CD14-positive monocyte (primary cell): ENCODE results near the gene SPAG16. TPM values are rescaled to one million over a fixed set of nuclear protein-coding genes. Genes with fewer than 3 reads are reported as not detected.

Experiments used
- DNase-seq, 3 donors: peaks; one replicate each; pipeline ENCODE4 v3.0.0-alpha.2; 2011 to 2022
- H2AFZ ChIP-seq: 2 replicates; pipeline ENCODE4 v1.6.0; 2012; ENCODE audit warnings: mild to moderate bottlenecking, low read depth, low read length, inconsistent platforms; ENCODE audit not compliant: insufficient read depth, poor library complexity, severe bottlenecking
- H3K27ac ChIP-seq, 2 donors: 1 replicate in 1 of 2; 2 replicates in 1 of 2; pipeline ENCODE4 v1.5.1; 2012 to 2013; ENCODE audit warnings: low read length in 2 of 2, control low read depth in 1 of 2, inconsistent platforms in 1 of 2, low read depth in 1 of 2, mild to moderate bottlenecking in 1 of 2
- H3K27me3 ChIP-seq, 2 donors: one replicate each; pipeline versions ENCODE4 v1.6.0 to v1.6.1; 2011 to 2013; ENCODE audit warnings: low read length in 2 of 2; ENCODE audit not compliant: control insufficient read depth in 2 of 2, insufficient read depth in 2 of 2
- H3K36me3 ChIP-seq, 2 donors: replicated peaks in 1 of 2; 1 replicate in 1 of 2; 2 replicates in 1 of 2; pipeline versions ENCODE4 v1.5.1 to v1.6.1; 2012 to 2013; ENCODE audit warnings: low read length in 2 of 2, control low read depth in 1 of 2, inconsistent platforms in 1 of 2, mild to moderate bottlenecking in 1 of 2; ENCODE audit not compliant: insufficient read depth in 2 of 2, control insufficient read depth in 1 of 2
- H3K4me1 ChIP-seq, 2 donors: 1 replicate in 1 of 2; 2 replicates in 1 of 2; pipeline versions ENCODE4 v1.5.1 to v1.6.1; 2012 to 2013; ENCODE audit warnings: low read length in 2 of 2, control low read depth in 1 of 2, inconsistent platforms in 1 of 2, mild to moderate bottlenecking in 1 of 2, moderate library complexity in 1 of 2; ENCODE audit not compliant: insufficient read depth in 2 of 2, control insufficient read depth in 1 of 2
- H3K4me2 ChIP-seq: replicated peaks from 2 replicates; pipeline ENCODE3; 2012; ENCODE audit warnings: low read length, moderate library complexity, mild to moderate bottlenecking; ENCODE audit not compliant: poor library complexity, severe bottlenecking; ENCODE audit errors: extremely low read depth
- H3K4me3 ChIP-seq, 3 experiments: fragments of 200-600 bp in 1 of 3; sonication (generic) in 1 of 3; replicated peaks in 1 of 3; 1 replicate in 2 of 3; 2 replicates in 1 of 3; pipeline ENCODE4 v1.5.1; 2011 to 2013; ENCODE audit warnings: low read length in 3 of 3, mild to moderate bottlenecking in 3 of 3, control low read depth in 2 of 3, low read depth in 2 of 3, inconsistent platforms in 1 of 3, moderate library complexity in 1 of 3
- H3K79me2 ChIP-seq: 2 replicates; pipeline ENCODE4 v1.6.0; 2012; ENCODE audit warnings: mild to moderate bottlenecking, control low read depth, inconsistent platforms, low read length, moderate library complexity; ENCODE audit not compliant: insufficient read depth
- H3K9ac ChIP-seq: 2 replicates; pipeline ENCODE4 v1.6.0; 2017; ENCODE audit warnings: low read length, mild to moderate bottlenecking; ENCODE audit not compliant: insufficient read depth, poor library complexity, severe bottlenecking
- H3K9me3 ChIP-seq, 2 donors: replicated peaks in 1 of 2; 1 replicate in 1 of 2; 2 replicates in 1 of 2; pipeline versions ENCODE4 v1.5.1 to v1.6.1; 2012 to 2013; ENCODE audit warnings: low read length in 2 of 2, control low read depth in 1 of 2; ENCODE audit not compliant: control insufficient read depth in 1 of 2, insufficient read depth in 1 of 2
- H4K20me1 ChIP-seq: 2 replicates; pipeline ENCODE4 v1.6.0; 2012; ENCODE audit warnings: mild to moderate bottlenecking, low read length, control low read depth, moderate library complexity; ENCODE audit not compliant: insufficient read depth
- H3K27ac Mint-ChIP-seq, 7 donors: one replicate each; pipeline ENCODE4 v1.8.0; 2020; ENCODE audit warnings: mild to moderate bottlenecking in 7 of 7, mixed read lengths in 7 of 7, moderate library complexity in 6 of 7, inconsistent platforms in 2 of 7
- H3K27me3 Mint-ChIP-seq, 3 donors: one replicate each; pipeline ENCODE4 v1.8.0; 2021 to 2022; ENCODE audit warnings: low read depth in 3 of 3, mild to moderate bottlenecking in 3 of 3, mixed read lengths in 3 of 3, moderate library complexity in 3 of 3, inconsistent platforms in 1 of 3
- H3K36me3 Mint-ChIP-seq, 2 donors: one replicate each; pipeline ENCODE4 v1.8.0; 2020; ENCODE audit warnings: mixed read lengths in 2 of 2, inconsistent platforms in 1 of 2, mild to moderate bottlenecking in 1 of 2
- H3K4me1 Mint-ChIP-seq: one replicate; pipeline ENCODE4 v1.8.0; 2020; ENCODE audit warnings: mild to moderate bottlenecking, mixed read lengths
- H3K4me3 Mint-ChIP-seq, 2 donors: one replicate each; pipeline ENCODE4 v1.8.0; 2020; ENCODE audit warnings: mild to moderate bottlenecking in 2 of 2, mixed read lengths in 2 of 2, moderate library complexity in 1 of 2
- H3K9me3 Mint-ChIP-seq, 7 donors: one replicate each; pipeline ENCODE4 v1.8.0; 2020 to 2022; ENCODE audit warnings: mixed read lengths in 7 of 7, mild to moderate bottlenecking in 6 of 7, moderate library complexity in 6 of 7, inconsistent platforms in 2 of 7
- WGBS: methylation state at CpG from one replicate; pipeline ENCODE4 v1.1.5; 2013; ENCODE audit warnings: missing lambda C conversion rate; ENCODE audit not compliant: insufficient coverage; 5-methylcytosine and 5-hydroxymethylcytosine counted together
- intact Hi-C, 2 donors: fragments of 100-400 bp; cut with micrococcal nuclease; formaldehyde crosslinking; loops; one replicate each; pipeline versions ENCODE4 v1.15.0 to v1.15.1; 2023
- polyA plus RNA-seq, 3 donors: library from polyadenylated mRNA; depleted of rRNA in 1 of 3; unstranded in 2 of 3; stranded (reverse) in 1 of 3; fragments of 300-500 nt in 2 of 3; fragments of >200 nt in 1 of 3; fragmentation: Illumina TruSeq in 2 of 3; gene quantifications; 1 replicate in 2 of 3; 2 replicates in 1 of 3; pipeline ENCODE4 v1.2.3, GENCODE V29; 2012 to 2021
- TF ChIP-seq, protein P1 (sequence below): fragments of 200-600 bp; IDR thresholded peaks from one replicate; pipeline ENCODE4 v1.8.0; 2022; ENCODE audit warnings: antibody characterized with exemption, mild to moderate bottlenecking

Gene SPAG16
- polyA plus RNA-seq, 3 donors, result 0.12 to 0.30 TPM; not detected in 1

DNA sequence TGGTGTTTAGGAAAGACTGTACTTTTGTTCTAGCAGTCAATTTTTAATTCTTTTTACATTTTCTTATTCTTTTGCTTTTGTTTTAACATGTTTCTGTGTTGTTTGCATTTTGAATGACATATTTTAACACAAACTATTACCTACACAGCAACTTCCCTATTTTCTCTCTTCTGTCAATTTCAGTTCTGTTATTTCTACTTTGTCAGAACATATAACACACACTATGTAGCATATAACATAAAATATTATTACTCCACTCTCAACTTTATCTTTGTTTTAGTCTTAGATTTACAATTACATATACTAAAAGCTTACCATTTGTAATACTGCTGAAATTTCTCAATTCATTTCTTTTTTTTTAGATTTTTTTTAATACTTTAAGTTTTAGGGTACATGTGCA, 753.9 kb downstream of the SPAG16 start:
- Mint-ChIP-seq H3K9me3 (peaks cover 5 to 17% (median 9%) of the 10 kb centered on the region in 7 donors), H3K27me3 (no peaks in the 10 kb centered on the region), H3K4me3 (no peak overlapping the region), H3K36me3 (no peaks in the 10 kb centered on the region), H3K27ac (no peak overlapping the region), H3K4me1 (no peaks in the 10 kb centered on the region)
- Histone ChIP-seq H2AFZ (no peak overlapping the region), H3K36me3 (no peaks in the 10 kb centered on the region), H3K27ac (no peak overlapping the region), H4K20me1 (no peaks in the 10 kb centered on the region), H3K4me1 (no peaks in the 10 kb centered on the region), H3K4me2 (no peak overlapping the region), H3K27me3 (no peaks in the 10 kb centered on the region), H3K79me2 (no peaks in the 10 kb centered on the region), H3K9ac (no peak overlapping the region), H3K9me3 (peaks cover 11 to 21% of the 10 kb centered on the region in 2 donors), H3K4me3 (no peak overlapping the region)
- intact Hi-C loops, result no loop called here
- TF ChIP-seq, protein P1, sequence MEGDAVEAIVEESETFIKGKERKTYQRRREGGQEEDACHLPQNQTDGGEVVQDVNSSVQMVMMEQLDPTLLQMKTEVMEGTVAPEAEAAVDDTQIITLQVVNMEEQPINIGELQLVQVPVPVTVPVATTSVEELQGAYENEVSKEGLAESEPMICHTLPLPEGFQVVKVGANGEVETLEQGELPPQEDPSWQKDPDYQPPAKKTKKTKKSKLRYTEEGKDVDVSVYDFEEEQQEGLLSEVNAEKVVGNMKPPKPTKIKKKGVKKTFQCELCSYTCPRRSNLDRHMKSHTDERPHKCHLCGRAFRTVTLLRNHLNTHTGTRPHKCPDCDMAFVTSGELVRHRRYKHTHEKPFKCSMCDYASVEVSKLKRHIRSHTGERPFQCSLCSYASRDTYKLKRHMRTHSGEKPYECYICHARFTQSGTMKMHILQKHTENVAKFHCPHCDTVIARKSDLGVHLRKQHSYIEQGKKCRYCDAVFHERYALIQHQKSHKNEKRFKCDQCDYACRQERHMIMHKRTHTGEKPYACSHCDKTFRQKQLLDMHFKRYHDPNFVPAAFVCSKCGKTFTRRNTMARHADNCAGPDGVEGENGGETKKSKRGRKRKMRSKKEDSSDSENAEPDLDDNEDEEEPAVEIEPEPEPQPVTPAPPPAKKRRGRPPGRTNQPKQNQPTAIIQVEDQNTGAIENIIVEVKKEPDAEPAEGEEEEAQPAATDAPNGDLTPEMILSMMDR, result no peak
- DNase-seq, result no peak

DNA sequence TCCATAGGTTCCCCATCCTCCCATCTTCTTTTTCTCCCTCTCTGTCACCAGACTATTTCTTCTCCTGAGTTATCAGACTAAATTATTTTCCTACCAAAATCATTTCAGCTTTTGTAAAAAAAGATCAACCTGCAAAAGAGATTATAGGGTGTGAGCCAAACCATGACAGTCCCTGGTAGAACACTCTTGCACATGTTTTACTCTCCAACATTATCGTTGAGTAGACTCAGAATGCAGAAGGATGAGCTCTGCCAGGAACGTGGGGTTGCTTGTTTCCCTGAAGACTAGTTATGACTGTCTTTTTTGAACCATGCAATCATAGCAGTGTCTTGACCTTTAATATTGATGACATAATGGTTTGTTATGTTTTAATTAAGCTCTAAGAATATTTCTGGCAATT, 766.5 kb downstream of the SPAG16 start:
- H3K27me3 ChIP-seq, result no peaks in the 10 kb centered on the region
- Mint-ChIP-seq H3K9me3 (peaks cover 0 to 7% (median 2%) of the 10 kb centered on the region in 7 donors), H3K27me3 (no peaks in the 10 kb centered on the region), H3K4me3 (no peak overlapping the region), H3K36me3 (no peaks in the 10 kb centered on the region), H3K27ac (no peak overlapping the region), H3K4me1 (no peaks in the 10 kb centered on the region)
- no peak overlapping the region for H3K4me3 ChIP-seq
- intact Hi-C loops, result no loop called here
- TF ChIP-seq, protein P1, result no peak
- H4K20me1 ChIP-seq, result no peaks in the 10 kb centered on the region
- no peak overlapping the region for H3K9ac ChIP-seq
- H2AFZ ChIP-seq, result no peak overlapping the region
- H3K27ac ChIP-seq, result no peak overlapping the region
- no peaks in the 10 kb centered on the region for H3K36me3 ChIP-seq
- H3K4me2 ChIP-seq, result no peak overlapping the region
- H3K4me1 ChIP-seq, result no peaks in the 10 kb centered on the region
- DNase-seq, result no peak
- peaks cover 0 to under 1% of the 10 kb centered on the region in 2 donors for H3K9me3 ChIP-seq
- no peaks in the 10 kb centered on the region for H3K79me2 ChIP-seq
- 75% methylated on average over 1 of the region's 2 CpGs for WGBS
